ENCODE results near the gene ZBTB42.

- TF ChIP-seq ATF3 (CRISPR knock-in tag; conservative IDR thresholded peaks at IDR 0.05) (no peak), CTCF (IDR thresholded peaks at IDR 0.05) (no peak), ZBTB21 (CRISPR knock-in tag; IDR thresholded peaks at IDR 0.05; ENCODE audit: borderline replicate concordance) (no peak), TCF7 (CRISPR knock-in tag; IDR thresholded peaks at IDR 0.05; ENCODE audit: low read depth) (no peak), TP53 (CRISPR knock-in tag; IDR thresholded peaks at IDR 0.05) (no peak), IRF2 (CRISPR knock-in tag; IDR thresholded peaks at IDR 0.05; ENCODE audit: borderline replicate concordance, low read depth) (no peak), SP1 (CRISPR knock-in tag; conservative IDR thresholded peaks at IDR 0.05) (no peak), FOXP4 (CRISPR knock-in tag; IDR thresholded peaks at IDR 0.05) (no peak), ATF2 (CRISPR knock-in tag; IDR thresholded peaks at IDR 0.05; ENCODE audit: borderline replicate concordance, low read depth) (no peak), ESRRA (CRISPR knock-in tag; IDR thresholded peaks at IDR 0.05; ENCODE audit: borderline replicate concordance) (no peak), CREB1 (CRISPR knock-in tag; IDR thresholded peaks at IDR 0.05) (no peak), STAT6 (CRISPR knock-in tag; conservative IDR thresholded peaks at IDR 0.05; ENCODE audit: low read depth) (no peak)
Observed at GRCh38 chr14:104766863-104767633, 33.9 kb upstream of the ZBTB42 start.

All from WTC11 (cell line).